ENCODE results near the gene PRRC2B. TPM values are rescaled to one million over a fixed set of nuclear protein-coding genes. Genes with fewer than 3 reads are reported as not detected.

The PRRC2B gene
- total and polyA plus RNA-seq, 10 donors = 23.3 to 235 (median 180) TPM

- DNase-seq = no peak
- H3K36me3 ChIP-seq = peaks cover 4 to 89% (median 77%) of the 10 kb centered on the region in 6 donors
- intact Hi-C loops (cut with DNase I; ENCODE audit: low total_unique reads) = no loop called here
Measured at GRCh38 chr9:131496844-131497405, 103.0 kb downstream of the PRRC2B start.

GRCh38 chr9:131499254-131499767 is 105.4 kb downstream of the PRRC2B start:
- TF ChIP-seq POLR2AphosphoS5 (IDR thresholded peaks at IDR 0.05) (peak; percentile 34 to 57 (median 46)), POLR2A (IDR thresholded peaks at IDR 0.05) (no peak)
- WGBS, 5 donors = 57 to 86% (median 84%) methylated on average over 5 to 7 of the region's 7 CpGs
- H3K27me3 ChIP-seq (replicated peaks in 1 of 7) = no peaks in the 10 kb centered on the region
- intact Hi-C loops (cut with DNase I; ENCODE audit: low total_unique reads) = no loop called here
- H3K36me3 ChIP-seq = peaks cover 0 to 65% (median 53%) of the 10 kb centered on the region in 6 donors
- peak overlapping the region in 5 of 8 donors; percentile 33 to 76 (median 55) for H3K27ac ChIP-seq
- no peak for DNase-seq
- H3K4me3 ChIP-seq = no peak overlapping the region
- H3K4me1 ChIP-seq = peaks cover 19 to 64% (median 37%) of the 10 kb centered on the region in 6 donors
- H3K9me3 ChIP-seq = no peaks in the 10 kb centered on the region

More at GRCh38 chr9:131496844-131497405, 103.0 kb downstream of the PRRC2B start:
- WGBS, 5 donors = 84 to 88% (median 87%) methylated on average over 10 of the region's 10 CpGs
- TF ChIP-seq CTCF (IDR thresholded peaks at IDR 0.05 in 8 of 11, conservative IDR thresholded peaks at IDR 0.05 in 3 of 11) (no peak), POLR2AphosphoS5 (IDR thresholded peaks at IDR 0.05) (peak in 1 of 3 donors; percentile 35)
- Histone ChIP-seq H3K27me3 (replicated peaks in 1 of 7) (no peaks in the 10 kb centered on the region), H3K9me3 (no peaks in the 10 kb centered on the region), H3K4me1 (peaks cover 5 to 45% (median 19%) of the 10 kb centered on the region in 6 donors), H3K4me3 (no peak overlapping the region), H3K27ac (peak overlapping the region in 1 of 8 donors; percentile 2)

- no peak for DNase-seq
- peaks cover 19 to 69% (median 37%) of the 10 kb centered on the region in 6 donors for H3K4me1 ChIP-seq
- no peaks in the 10 kb centered on the region for H3K9me3 ChIP-seq
- H3K27ac ChIP-seq = peak overlapping the region; percentile 35 to 76 (median 48)
- TF ChIP-seq CTCF (IDR thresholded peaks at IDR 0.05 in 8 of 11, conservative IDR thresholded peaks at IDR 0.05 in 3 of 11) = no peak
- peak; percentile 26 to 73 (median 61) for TF ChIP-seq POLR2AphosphoS5 (IDR thresholded peaks at IDR 0.05)
- no peak for TF ChIP-seq POLR2A (IDR thresholded peaks at IDR 0.05)
- intact Hi-C loops (cut with DNase I; ENCODE audit: low total_unique reads) = no loop called here
- peaks cover 0 to 55% (median 42%) of the 10 kb centered on the region in 6 donors for H3K36me3 ChIP-seq
- H3K4me3 ChIP-seq = no peak overlapping the region
- no peaks in the 10 kb centered on the region for H3K27me3 ChIP-seq (replicated peaks in 1 of 7)
- 58 to 68% (median 63%) methylated on average over 12 of the region's 12 CpGs for WGBS, 5 donors
Measured at GRCh38 chr9:131500377-131500776, 106.5 kb downstream of the PRRC2B start.

- DNase-seq = no peak
- Histone ChIP-seq H3K9me3 (no peaks in the 10 kb centered on the region), H3K4me1 (peaks cover 19 to 64% (median 34%) of the 10 kb centered on the region in 6 donors), H3K27me3 (replicated peaks in 1 of 7) (no peaks in the 10 kb centered on the region), H3K36me3 (peaks cover 0 to 48% (median 36%) of the 10 kb centered on the region in 6 donors), H3K4me3 (no peak overlapping the region), H3K27ac (peak overlapping the region; percentile 22 to 76 (median 48))
- intact Hi-C loops (cut with DNase I; ENCODE audit: low total_unique reads) = no loop called here
- WGBS, 5 donors = 63 to 68% (median 64%) methylated on average over 5 of the region's 5 CpGs
- TF ChIP-seq POLR2A (IDR thresholded peaks at IDR 0.05) = no peak
- no peak for TF ChIP-seq CTCF (IDR thresholded peaks at IDR 0.05 in 8 of 11, conservative IDR thresholded peaks at IDR 0.05 in 3 of 11)
- TF ChIP-seq POLR2AphosphoS5 (IDR thresholded peaks at IDR 0.05) = no peak
Measured at GRCh38 chr9:131500939-131501541, 107.2 kb downstream of the PRRC2B start.

All from spleen (tissue), 11 donors.